ENCODE results near the gene TEAD4. TPM values are rescaled to one million over a fixed set of nuclear protein-coding genes. Genes with fewer than 3 reads are reported as not detected.

TEAD4 gene
- total RNA-seq, 4 donors from 2014 or later = 3.7 to 13.4 (median 5.4) TPM

GRCh38 chr12:3081091-3081490 lies 121.9 kb downstream of the TEAD4 start:
- no peak for TF ChIP-seq CTCF (IDR thresholded peaks at IDR 0.05; ENCODE audit: low read depth)

GRCh38 chr12:3081886-3082285 lies 122.7 kb downstream of the TEAD4 start:
- TF ChIP-seq CTCF (IDR thresholded peaks at IDR 0.05; ENCODE audit: low read depth) = no peak

DNA sequence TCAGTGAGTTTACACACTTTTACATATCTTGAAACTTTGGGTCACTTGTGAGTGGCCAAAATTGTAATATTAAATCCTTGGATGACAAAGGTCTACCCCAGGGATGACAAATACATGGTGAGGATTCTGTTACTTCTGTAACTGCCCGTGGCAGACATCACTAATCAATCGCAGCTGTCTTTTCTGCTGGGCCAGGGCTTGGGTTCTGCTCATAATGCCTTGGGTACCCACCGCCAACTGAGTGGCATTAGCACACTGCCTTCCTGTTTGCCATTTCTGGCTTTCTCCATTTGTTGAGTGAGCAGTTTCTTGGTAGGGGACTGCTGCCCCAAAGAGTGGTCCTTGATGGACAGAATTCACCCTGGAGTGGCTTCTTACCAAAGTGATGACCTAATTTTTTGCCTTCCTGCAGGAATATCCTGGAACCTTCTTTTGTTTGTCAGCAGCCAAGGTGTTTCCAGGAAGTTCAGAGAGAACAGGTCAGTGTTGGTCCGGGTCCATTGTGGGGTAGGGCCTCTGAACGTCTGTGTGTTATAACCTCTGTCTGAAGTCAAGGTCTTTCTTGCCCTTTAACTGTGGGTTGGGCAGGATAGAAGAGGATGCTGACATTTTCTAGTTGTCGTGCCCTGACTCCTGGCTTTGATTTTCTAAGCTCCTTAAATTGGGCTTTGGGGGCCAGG lies 124.2 kb downstream of the TEAD4 start:
- TF ChIP-seq CTCF (IDR thresholded peaks at IDR 0.05; ENCODE audit: low read depth) = no peak

- no peak for TF ChIP-seq CTCF (IDR thresholded peaks at IDR 0.05; ENCODE audit: low read depth)
These were observed 124.7 kb downstream of the TEAD4 start for GRCh38 chr12:3083921-3084347.

DNA sequence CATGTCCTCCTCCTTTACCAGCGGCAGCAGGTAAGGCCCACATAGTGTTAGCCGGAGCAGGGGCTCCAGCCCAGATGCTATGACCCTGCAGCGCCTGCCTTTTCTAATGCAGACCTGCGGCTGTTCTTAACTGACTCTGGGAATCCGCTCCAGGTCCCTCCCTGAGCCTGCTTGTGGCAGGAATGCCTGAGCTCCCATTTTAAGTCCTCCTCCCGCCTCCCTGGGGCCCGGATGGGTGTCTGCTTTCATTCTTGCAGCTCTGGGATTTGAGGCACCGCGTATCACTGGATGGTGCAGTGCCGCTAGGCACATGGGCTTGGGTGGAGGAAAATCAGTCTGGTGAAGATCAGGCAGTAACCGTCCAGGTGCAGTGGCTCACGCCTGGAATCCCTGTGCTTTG lies 125.5 kb downstream of the TEAD4 start:
- TF ChIP-seq CTCF (IDR thresholded peaks at IDR 0.05; ENCODE audit: low read depth) = no peak

DNA sequence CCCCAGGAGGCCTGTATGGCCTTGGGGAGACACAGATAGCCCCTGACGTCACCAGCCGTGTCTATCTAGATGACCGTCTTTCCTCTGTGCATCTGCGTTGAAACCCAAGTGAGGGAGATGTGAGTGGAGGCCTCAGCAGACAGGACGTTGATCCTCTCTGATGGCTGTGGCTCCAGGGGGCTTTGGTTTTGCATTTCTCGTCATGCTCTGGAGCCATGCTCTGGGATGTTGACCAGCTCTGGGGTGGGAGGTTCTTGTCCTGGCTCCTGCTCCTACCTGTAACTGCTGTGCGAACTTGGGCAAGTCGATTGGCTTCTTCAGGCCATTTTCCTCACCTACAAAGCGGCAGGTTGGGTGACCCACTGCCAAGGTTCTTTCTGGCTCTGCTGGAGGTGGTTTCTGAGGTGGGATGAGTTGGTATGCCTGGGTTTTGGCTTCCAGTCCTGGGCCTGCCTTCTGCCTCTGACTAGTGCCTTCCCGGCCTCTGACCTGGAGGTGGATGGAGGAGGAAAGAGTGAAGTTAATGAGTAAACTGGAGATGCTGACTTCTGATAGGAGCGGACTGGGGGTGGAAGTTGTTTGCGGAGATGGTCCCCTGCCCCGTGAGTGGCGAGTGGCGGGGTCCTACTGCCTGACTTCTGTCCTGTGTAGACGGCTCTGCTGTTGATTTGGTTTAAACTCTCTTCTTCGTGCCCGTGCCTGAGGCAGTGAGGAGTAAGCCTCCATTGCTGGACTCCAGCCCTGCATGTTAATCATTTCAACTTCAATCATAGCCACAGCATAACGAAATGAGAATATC lies 126.3 kb downstream of the TEAD4 start:
- no peak for TF ChIP-seq CTCF (IDR thresholded peaks at IDR 0.05; ENCODE audit: low read depth)

GRCh38 chr12:3086211-3086610 lies 127.0 kb downstream of the TEAD4 start:
- TF ChIP-seq CTCF (IDR thresholded peaks at IDR 0.05; ENCODE audit: low read depth) = no peak

All from subcutaneous adipose tissue (tissue), 4 donors.